Upper lobe of right lung (tissue), 1 donor: ENCODE data around the gene TFAP2A. TPM values are rescaled to one million over a fixed set of nuclear protein-coding genes. Genes with fewer than 3 reads are reported as not detected.

Source experiments
- ATAC-seq: fragments of 200-7000 bp; cut with Tn5 transposase; one replicate; pipeline ENCODE4 v1.9.1; 2020; ENCODE audit warnings: mild to moderate bottlenecking, moderate library complexity
- DNase-seq: peaks from one replicate; pipeline ENCODE4 v3.0.0-alpha.2; 2020
- H3K27ac ChIP-seq: fragments of 200-600 bp; one replicate; pipeline ENCODE4 v1.8.0; 2022
- H3K27me3 ChIP-seq: fragments of 200-600 bp; one replicate; pipeline ENCODE4 v1.8.0; 2022; ENCODE audit warnings: mild to moderate bottlenecking
- H3K36me3 ChIP-seq: fragments of 200-600 bp; one replicate; pipeline ENCODE4 v1.8.0; 2022
- H3K4me1 ChIP-seq: fragments of 200-600 bp; one replicate; pipeline ENCODE4 v1.8.0; 2022
- H3K4me3 ChIP-seq: fragments of 200-600 bp; one replicate; pipeline ENCODE4 v1.8.0; 2022; ENCODE audit warnings: mild to moderate bottlenecking
- H3K9me3 ChIP-seq: fragments of 200-600 bp; one replicate; pipeline ENCODE4 v1.8.0; 2022
- CTCF ChIP-seq: fragments of 200-600 bp; IDR thresholded peaks from one replicate; pipeline ENCODE4 v1.8.0; 2022; ENCODE audit warnings: antibody characterized with exemption
- intact Hi-C: fragments of 100-400 bp; cut with DNase I; formaldehyde crosslinking; loops from one replicate; pipeline ENCODE4 v1.11.0; 2022
- total RNA-seq: library from RNA; stranded (reverse); fragmentation: NEBNext Ultra II Directional; extraction: Animal tissue kit (Norgen Biotek cat#: 25700); gene quantifications from one replicate; pipeline ENCODE4 v1.2.1, GENCODE V29; 2021
- donor health status: DM: no; HTN: yes; CAD: no; lungs with severe emphysema.

TFAP2A gene
- total RNA-seq, 1 donor from 2014 or later, result 1.9 TPM

GRCh38 chr6:10401004-10401536 lies 13.8 kb downstream of the TFAP2A start:
- Histone ChIP-seq H3K9me3 (no peaks in the 10 kb centered on the region), H3K4me1 (no peaks in the 10 kb centered on the region), H3K4me3 (no peak overlapping the region), H3K27ac (no peak overlapping the region), H3K27me3 (peaks cover 54% of the 10 kb centered on the region), H3K36me3 (no peaks in the 10 kb centered on the region)
- DNase-seq (no peak), ATAC-seq (no peak)
- no peak for TF ChIP-seq CTCF
- intact Hi-C loops, result no loop called here

- peaks cover 62% of the 10 kb centered on the region for H3K27me3 ChIP-seq
- H3K4me3 ChIP-seq, result no peak overlapping the region
- H3K4me1 ChIP-seq, result no peaks in the 10 kb centered on the region
- no peaks in the 10 kb centered on the region for H3K36me3 ChIP-seq
- no peak overlapping the region for H3K27ac ChIP-seq
- intact Hi-C loops, result no loop called here
- no peak for DNase-seq
- ATAC-seq, result no peak
- no peaks in the 10 kb centered on the region for H3K9me3 ChIP-seq
- no peak for TF ChIP-seq CTCF
Measured at GRCh38 chr6:10400330-10400729, 14.5 kb downstream of the TFAP2A start.

DNA sequence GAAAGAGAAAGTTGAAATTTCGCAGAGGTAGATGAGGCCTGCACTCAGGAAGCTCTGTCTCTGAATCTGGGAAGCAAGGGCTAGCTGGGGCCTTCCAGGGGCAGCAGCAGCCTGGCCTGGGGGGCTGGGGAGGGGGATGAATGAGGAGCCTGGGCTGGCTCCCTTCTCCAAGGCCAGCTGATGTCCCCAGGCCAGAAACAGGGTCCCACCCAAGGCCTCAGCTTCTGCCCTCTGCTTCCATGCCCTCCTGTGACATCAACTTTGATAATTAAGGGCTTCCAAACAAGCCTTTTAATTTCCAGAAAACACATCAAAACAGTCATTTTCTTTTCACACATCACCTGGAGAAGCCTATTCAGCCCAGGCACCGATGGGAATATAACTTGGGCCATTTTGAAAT lies 15.4 kb downstream of the TFAP2A start:
- no peak for TF ChIP-seq CTCF
- Histone ChIP-seq H3K36me3 (no peaks in the 10 kb centered on the region), H3K27ac (no peak overlapping the region), H3K4me3 (no peak overlapping the region), H3K4me1 (no peaks in the 10 kb centered on the region), H3K27me3 (peaks cover 70% of the 10 kb centered on the region), H3K9me3 (no peaks in the 10 kb centered on the region)
- ATAC-seq, result no peak
- intact Hi-C loops, result no loop called here
- DNase-seq, result no peak

DNA sequence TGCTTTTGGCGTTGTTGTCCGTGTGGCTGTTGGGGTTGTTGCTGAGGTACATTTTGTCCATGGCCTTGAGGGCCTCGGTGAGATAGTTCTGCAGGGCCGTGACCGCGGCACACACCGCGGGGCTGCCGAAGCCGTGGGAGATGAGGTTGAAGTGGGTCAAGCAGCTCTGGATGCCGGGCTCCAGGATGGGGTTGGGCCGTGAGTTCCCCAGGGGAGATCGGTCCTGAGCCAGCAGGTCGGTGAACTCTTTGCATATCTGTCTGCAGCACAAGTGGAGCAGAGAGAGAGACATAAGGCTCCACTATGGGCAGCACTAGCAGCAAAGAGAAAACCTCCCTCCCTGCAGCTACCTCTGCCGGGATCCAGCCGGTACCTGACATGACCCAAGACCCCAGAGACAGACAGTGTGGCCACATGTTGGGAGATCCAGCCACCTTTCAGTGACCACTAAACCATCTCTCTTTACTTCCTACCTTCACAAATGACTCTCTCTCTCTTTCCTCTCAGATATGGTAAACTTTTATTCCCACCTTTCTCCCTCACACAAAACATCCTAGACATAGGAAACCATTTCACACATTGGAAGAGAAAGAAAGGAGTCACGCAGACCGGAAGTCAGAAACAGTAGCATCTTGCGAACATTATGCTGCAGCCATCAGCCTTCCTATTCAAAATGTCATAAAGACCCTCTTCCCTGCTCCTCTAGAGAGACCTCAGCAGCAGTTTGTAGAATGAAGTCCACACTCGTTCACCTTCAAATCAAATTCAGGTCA lies 16.2 kb downstream of the TFAP2A start:
- H3K4me1 ChIP-seq, result no peaks in the 10 kb centered on the region
- TF ChIP-seq CTCF, result no peak
- H3K27me3 ChIP-seq, result peaks cover 79% of the 10 kb centered on the region
- no peaks in the 10 kb centered on the region for H3K36me3 ChIP-seq
- no peak overlapping the region for H3K4me3 ChIP-seq
- H3K27ac ChIP-seq, result no peak overlapping the region
- intact Hi-C loops, result no loop called here
- DNase-seq (no peak), ATAC-seq (no peak)
- H3K9me3 ChIP-seq, result no peaks in the 10 kb centered on the region

- Histone ChIP-seq H3K4me3 (no peak overlapping the region), H3K27ac (no peak overlapping the region), H3K27me3 (peaks cover 86% of the 10 kb centered on the region), H3K36me3 (no peaks in the 10 kb centered on the region), H3K9me3 (no peaks in the 10 kb centered on the region), H3K4me1 (no peaks in the 10 kb centered on the region)
- intact Hi-C loops, result no loop called here
- TF ChIP-seq CTCF, result no peak
- no peak for ATAC-seq
- peak; percentile 58 for DNase-seq
Measured at GRCh38 chr6:10397756-10398445, 17.0 kb downstream of the TFAP2A start.
